ENCODE data around the gene KIAA1217. TPM values are rescaled to one million over a fixed set of nuclear protein-coding genes. Genes with fewer than 3 reads are reported as not detected.

KIAA1217 gene
- total RNA-seq, 3 donors from 2014 or later (not counting 1 experiment from before 2014, with no cell fraction given), result not detected

DNA sequence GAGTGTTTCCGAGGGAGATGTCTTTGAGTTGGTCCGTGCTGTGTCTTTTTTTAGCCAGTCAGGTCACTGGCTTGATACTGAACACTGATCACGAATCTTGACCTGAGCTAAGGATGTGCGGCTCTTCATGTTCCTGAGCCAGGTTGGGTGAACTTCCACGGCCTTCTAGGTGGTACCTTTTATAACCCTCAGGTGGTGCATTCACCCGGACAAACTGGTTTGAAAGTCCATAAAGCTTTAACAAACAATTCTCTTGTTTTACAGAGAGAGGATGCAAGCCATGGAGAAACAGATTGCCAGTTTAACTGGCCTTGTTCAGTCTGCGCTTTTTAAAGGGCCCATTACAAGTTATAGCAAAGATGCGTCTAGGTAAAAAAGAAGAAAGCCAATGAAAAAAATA, 285.3 kb downstream of the KIAA1217 start:
- Histone ChIP-seq H3K9me3 (ENCODE audit: control insufficient read depth, insufficient read depth, low read length) (no peaks in the 10 kb centered on the region), H3K4me1 (ENCODE audit: control insufficient read depth, insufficient read depth, low read length) (no peaks in the 10 kb centered on the region), H3K36me3 (ENCODE audit: control insufficient read depth, insufficient read depth, low read length) (no peaks in the 10 kb centered on the region), H3K4me3 (ENCODE audit: low read length) (no peak overlapping the region), H3K27ac (ENCODE audit: low read length) (no peak overlapping the region), H3K27me3 (ENCODE audit: control insufficient read depth, insufficient read depth, low read length) (no peaks in the 10 kb centered on the region)
- peaks cover 0 to 7% of the 10 kb centered on the region in 2 donors for H3K27me3 Mint-ChIP-seq (ENCODE audit: low read depth in 2 of 2)
- intact Hi-C loops (cut with micrococcal nuclease), result no loop called here
- peaks cover 0 to 2% of the 10 kb centered on the region in 2 donors for H3K9me3 Mint-ChIP-seq
- TF ChIP-seq, protein P1, sequence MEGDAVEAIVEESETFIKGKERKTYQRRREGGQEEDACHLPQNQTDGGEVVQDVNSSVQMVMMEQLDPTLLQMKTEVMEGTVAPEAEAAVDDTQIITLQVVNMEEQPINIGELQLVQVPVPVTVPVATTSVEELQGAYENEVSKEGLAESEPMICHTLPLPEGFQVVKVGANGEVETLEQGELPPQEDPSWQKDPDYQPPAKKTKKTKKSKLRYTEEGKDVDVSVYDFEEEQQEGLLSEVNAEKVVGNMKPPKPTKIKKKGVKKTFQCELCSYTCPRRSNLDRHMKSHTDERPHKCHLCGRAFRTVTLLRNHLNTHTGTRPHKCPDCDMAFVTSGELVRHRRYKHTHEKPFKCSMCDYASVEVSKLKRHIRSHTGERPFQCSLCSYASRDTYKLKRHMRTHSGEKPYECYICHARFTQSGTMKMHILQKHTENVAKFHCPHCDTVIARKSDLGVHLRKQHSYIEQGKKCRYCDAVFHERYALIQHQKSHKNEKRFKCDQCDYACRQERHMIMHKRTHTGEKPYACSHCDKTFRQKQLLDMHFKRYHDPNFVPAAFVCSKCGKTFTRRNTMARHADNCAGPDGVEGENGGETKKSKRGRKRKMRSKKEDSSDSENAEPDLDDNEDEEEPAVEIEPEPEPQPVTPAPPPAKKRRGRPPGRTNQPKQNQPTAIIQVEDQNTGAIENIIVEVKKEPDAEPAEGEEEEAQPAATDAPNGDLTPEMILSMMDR (IDR thresholded peaks at IDR 0.05), result no peak
- WGBS (ENCODE audit: insufficient coverage), result 91% methylated on average over 7 of the region's 8 CpGs
- ATAC-seq, result no peak
- no peaks in the 10 kb centered on the region for H3K36me3 Mint-ChIP-seq
- no peak overlapping the region for H3K27ac Mint-ChIP-seq
- H3K4me1 Mint-ChIP-seq, result no peaks in the 10 kb centered on the region
- H3K4me3 Mint-ChIP-seq, result no peak overlapping the region
- DNase-seq, result no peak

DNA sequence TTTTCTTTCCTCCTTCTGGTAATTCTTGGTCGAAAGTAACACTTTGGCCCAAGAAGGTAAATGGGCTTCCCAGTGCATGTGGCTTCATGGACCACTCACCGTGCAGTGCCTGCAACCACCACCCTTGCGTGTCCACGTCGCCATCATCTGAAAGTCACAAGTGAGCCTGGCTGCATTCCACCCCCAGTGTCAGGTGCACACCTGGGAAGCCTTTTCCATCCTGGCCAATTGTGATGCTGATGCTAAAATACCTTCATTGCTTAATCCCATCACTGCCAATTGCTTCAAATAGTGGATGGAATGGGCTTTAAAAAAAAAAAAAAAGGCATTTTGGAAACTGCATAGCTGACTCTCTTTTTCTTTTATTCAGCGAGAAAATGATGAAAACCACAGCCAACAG, 285.8 kb downstream of the KIAA1217 start:
- Histone ChIP-seq H3K36me3 (ENCODE audit: control insufficient read depth, insufficient read depth, low read length) (no peaks in the 10 kb centered on the region), H3K9me3 (ENCODE audit: control insufficient read depth, insufficient read depth, low read length) (no peaks in the 10 kb centered on the region), H3K4me1 (ENCODE audit: control insufficient read depth, insufficient read depth, low read length) (no peaks in the 10 kb centered on the region), H3K27me3 (ENCODE audit: control insufficient read depth, insufficient read depth, low read length) (no peaks in the 10 kb centered on the region), H3K27ac (ENCODE audit: low read length) (no peak overlapping the region), H3K4me3 (ENCODE audit: low read length) (no peak overlapping the region)
- Mint-ChIP-seq H3K4me3 (no peak overlapping the region), H3K36me3 (no peaks in the 10 kb centered on the region), H3K27me3 (ENCODE audit: low read depth in 2 of 2) (peaks cover 0 to 7% of the 10 kb centered on the region in 2 donors), H3K27ac (no peak overlapping the region), H3K4me1 (no peaks in the 10 kb centered on the region), H3K9me3 (peaks cover 0 to 2% of the 10 kb centered on the region in 2 donors)
- WGBS (ENCODE audit: insufficient coverage), result 92% methylated on average over 5 of the region's 6 CpGs
- DNase-seq (no peak), ATAC-seq (no peak)
- TF ChIP-seq, protein P1 (IDR thresholded peaks at IDR 0.05), result no peak
- intact Hi-C loops (cut with micrococcal nuclease), result no loop called here

DNA sequence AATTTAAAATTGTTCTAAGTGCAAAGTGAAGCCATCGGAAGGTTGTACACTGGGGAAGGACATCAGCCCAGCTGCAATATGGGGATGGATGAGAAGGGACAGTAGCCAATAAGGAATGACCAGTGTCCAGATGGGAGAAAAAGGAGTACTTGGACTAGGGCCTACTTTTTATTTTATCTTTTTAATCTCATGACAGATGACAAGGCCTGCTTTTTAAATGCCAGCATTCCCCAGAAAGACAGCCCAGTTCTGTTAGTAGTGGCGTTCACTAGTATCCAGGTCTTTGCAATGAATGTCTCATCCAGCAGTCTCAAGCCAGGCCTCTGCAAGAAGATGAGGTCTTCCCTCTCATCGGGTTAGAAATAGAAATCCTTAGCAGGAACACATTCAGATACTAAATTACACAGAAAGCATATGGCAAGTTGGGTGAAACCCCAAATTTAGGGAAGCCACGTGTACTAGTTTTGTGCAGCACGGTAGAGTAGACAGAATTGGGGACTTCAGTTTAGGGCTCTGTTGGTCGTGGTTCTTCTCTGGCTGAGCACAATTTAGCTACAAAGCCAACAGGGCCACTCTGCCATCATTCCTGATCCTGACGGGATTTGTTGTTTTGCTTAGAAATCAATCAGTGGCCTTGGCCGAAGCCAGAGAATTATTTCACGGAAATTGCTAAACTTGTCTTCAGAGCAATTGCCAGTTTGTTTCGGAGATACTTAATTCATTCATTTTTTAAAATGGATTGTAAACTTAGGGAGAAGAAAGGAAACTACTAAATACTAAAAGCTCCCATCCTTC, 286.9 kb downstream of the KIAA1217 start:
- intact Hi-C loops (cut with micrococcal nuclease), result no loop called here
- Histone ChIP-seq H3K27me3 (ENCODE audit: control insufficient read depth, insufficient read depth, low read length) (no peaks in the 10 kb centered on the region), H3K4me1 (ENCODE audit: control insufficient read depth, insufficient read depth, low read length) (no peaks in the 10 kb centered on the region), H3K4me3 (ENCODE audit: low read length) (no peak overlapping the region), H3K9me3 (ENCODE audit: control insufficient read depth, insufficient read depth, low read length) (no peaks in the 10 kb centered on the region), H3K36me3 (ENCODE audit: control insufficient read depth, insufficient read depth, low read length) (no peaks in the 10 kb centered on the region), H3K27ac (ENCODE audit: low read length) (no peak overlapping the region)
- Mint-ChIP-seq H3K4me3 (no peak overlapping the region), H3K27me3 (ENCODE audit: low read depth in 2 of 2) (peaks cover 0 to 7% of the 10 kb centered on the region in 2 donors), H3K4me1 (no peaks in the 10 kb centered on the region), H3K27ac (no peak overlapping the region), H3K36me3 (no peaks in the 10 kb centered on the region), H3K9me3 (peaks cover 0 to 2% of the 10 kb centered on the region in 2 donors)
- 91% methylated on average over 9 of the region's 10 CpGs for WGBS (ENCODE audit: insufficient coverage)
- no peak for DNase-seq
- no peak for ATAC-seq
- TF ChIP-seq, protein P1 (IDR thresholded peaks at IDR 0.05), result no peak
